ENCODE results near the gene SPON1. TPM values are rescaled to one million over a fixed set of nuclear protein-coding genes. Genes with fewer than 3 reads are reported as not detected.

SPON1 gene
- total RNA-seq, 1 donor from 2014 or later = 1.1 TPM

DNA sequence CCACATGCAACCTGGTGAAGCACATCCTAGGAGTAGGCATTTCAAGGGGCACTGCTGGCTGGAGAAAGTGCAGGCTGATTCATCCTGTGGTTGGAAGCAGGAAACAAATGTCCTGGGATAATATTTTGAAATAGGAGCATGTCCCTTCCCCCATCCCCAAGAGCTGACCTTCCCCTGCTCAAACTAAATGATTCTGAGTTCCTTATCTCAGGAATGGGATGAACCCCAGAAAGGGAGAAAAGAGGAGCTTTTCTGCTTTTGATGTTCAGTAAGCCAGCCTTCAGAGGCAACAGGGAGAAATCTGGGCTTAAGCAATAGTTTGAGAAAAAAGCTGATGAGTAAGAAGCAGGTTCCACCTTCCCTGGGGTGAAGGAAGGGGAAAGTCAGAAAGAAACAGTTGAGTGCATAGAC lies 19.5 kb upstream of the SPON1 start:
- intact Hi-C loops (cut with micrococcal nuclease) = no loop called here

DNA sequence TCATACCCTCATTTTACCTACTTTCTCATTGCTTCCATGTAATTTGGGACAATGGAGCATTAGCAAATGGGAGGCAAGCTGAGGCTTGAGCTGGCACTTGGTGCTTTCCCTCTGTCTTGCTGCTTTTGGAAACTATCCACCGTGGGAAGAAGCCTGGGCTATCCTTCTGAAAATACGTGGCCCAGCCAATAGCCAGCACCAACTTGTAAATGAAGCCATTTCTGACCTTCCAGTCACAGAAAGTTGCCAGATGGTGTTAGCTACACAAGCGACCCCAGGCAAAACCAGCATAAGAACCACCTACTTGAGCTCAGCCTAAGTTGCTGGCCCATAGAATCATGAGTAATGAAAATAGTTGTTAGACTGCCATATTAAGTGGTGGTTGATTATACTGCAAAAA lies 18.5 kb upstream of the SPON1 start:
- intact Hi-C loops (cut with micrococcal nuclease) = no loop called here

DNA sequence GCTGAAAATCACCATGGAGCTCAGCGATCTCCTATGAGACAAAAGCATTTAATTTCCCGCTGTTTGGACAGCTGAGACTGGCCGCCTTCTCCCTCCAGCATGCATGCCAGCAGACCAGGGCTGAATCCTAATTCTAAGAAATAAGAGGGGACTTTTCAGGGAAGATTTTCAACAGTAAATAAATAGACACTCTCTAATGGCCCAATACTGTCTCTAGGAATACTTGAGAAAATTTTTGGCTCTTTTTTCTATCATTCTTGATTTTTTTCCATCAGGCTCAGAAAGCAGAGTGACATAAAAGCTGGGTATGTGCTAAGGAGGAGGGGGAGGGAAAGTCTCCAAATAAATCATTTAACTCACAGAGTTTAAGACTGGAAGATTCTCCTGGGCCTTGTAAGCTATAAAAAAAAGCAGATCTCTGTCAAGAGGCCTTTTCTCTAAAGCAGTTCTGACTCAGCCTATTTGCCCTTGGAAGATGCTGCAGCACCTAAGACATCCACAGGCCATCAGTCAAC lies 17.6 kb upstream of the SPON1 start:
- intact Hi-C loops (cut with micrococcal nuclease) = no loop called here

DNA sequence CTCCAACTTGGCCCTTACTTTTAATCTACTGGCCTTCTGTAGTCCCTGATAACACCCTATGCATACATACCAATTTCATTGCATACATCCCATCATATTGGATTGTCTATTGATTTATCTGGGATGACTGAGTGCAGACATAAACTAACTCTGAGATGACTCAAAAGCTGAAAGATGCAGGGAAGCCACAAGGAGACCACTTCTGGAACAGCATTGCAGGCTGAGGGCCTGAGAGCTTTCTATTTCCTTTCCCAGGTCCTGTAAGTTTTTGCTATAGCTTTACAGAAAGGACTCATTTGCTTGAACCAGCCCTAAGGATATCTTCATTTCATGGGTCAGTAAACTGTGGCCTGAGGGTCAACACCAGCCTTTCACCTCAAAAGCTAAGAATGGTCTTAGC lies 15.1 kb upstream of the SPON1 start:
- intact Hi-C loops (cut with micrococcal nuclease) = no loop called here

DNA sequence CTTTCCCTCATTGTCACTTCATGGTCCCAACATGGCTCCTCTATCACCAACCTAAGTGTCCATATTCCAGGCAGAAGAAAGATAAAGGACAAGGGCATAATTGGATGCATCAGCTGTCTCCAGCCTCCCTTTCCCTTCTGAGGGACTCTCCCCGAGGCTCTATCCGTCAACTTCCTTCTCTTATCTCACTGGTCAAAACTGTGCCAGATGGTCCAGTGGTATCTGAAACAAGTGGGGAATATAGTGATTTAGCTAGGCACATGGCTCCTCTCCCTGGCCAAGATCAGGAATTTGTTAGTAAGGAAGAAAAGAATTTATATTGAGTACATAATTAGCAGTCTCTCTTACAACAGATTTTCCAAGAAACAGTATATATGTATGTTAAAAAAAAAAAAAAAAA lies 12.6 kb upstream of the SPON1 start:
- intact Hi-C loops (cut with micrococcal nuclease) = no loop called here

DNA sequence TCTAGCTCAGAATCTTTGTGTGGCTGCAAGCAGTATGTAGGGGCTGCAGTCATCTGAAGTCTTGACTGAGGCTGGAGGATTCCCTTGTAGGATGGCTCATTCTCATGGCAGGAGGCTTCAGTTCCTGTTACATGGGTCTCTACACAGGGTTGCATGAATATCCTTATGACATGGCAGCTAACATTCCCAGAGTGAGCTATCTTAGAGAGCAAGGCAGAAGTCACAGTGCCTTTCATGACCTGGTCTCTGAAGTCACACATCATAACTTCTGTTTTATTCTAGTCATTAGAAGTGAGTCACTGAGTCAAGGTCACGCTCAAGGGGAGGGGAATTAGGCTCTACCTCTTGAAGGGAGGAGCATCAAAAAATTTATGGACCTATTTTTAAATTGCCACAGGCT lies 10.3 kb upstream of the SPON1 start:
- intact Hi-C loops (cut with micrococcal nuclease) = no loop called here

DNA sequence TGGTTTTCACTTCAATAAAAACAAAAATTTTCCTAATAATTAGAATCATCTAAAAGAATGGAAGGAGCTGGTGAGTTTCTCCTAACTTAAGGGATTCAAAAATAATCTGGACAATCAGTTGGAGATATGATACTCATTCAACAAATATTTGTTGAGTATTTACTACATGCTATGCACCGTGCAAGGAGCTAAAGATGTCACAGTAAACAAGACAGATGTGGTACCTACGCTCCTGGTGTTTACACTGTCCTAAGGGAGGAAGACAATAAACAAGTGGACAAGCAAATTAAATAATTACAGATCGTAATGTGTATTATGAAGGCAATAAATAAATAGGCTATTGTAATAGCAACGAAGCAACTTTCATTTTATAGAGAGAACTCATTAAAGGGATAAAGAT lies 9.9 kb upstream of the SPON1 start:
- intact Hi-C loops (cut with micrococcal nuclease) = no loop called here

DNA sequence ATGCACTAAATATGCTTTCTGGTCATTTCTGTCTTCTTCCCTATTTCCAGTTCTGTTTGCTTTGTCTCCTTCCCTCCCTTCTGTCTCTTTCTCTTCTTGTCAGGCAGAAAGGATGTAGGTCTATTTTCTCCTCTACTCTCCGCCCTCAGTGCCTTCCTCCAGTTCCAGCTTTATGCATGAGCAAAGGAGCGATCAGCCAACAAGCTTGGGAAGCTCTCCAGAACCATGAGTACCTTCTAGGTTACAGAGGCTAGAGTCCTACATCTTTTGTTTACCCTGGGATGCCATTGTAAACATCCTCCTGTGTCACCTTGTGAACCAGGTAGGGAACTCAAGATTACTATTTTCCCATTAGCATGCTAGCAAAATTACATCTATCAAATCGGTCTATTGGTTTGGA lies 7.9 kb upstream of the SPON1 start:
- intact Hi-C loops (cut with micrococcal nuclease) = no loop called here

DNA sequence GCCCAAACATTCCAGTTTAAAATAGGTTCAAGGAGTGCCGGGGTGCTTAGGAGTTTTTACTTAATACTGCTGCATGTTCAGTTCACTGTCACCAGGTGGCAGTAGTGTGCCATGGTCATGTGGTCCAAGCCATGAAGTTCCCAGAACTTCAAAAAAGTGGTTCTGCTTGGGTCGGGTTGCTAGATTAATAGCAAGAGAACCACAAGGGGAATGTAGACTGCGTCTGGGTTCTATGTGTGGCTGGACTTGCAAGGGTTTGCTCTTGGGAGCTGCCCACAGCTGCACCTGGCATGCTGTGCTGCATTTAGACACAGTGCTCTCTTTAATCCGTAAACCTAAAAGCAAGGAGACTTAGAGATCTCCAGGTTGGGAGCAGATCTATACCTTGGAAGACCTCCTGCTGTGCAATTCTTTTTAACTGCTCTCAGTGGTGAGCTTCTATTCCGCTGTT lies 6.5 kb upstream of the SPON1 start:
- intact Hi-C loops (cut with micrococcal nuclease) = loop anchor here (1.0 kb wide), 3 partner anchors 180 to 293 kb away; no protein-coding TSS in a partner anchor

DNA sequence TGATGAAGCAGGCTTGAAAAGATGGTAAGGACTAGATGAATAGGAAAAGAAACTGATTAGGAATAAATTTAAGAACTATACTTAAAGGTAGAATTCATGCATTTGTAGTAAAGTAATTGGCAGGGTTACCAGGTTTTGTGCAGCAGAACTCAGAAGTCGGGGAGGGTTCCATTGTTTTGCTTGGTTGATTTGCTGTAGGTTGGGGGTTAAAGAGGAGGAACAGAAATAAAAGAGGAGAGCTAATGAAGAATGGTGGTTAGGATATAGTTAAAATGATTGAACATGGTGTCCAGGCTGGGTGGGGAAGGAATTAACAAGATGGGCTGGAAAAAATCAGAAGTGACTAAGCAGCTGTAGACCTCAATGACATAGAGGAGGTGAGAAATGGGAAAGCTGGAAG lies 5.5 kb upstream of the SPON1 start:
- intact Hi-C loops (cut with micrococcal nuclease) = loop anchor here (1.0 kb wide), 3 partner anchors 181 to 292 kb away; no protein-coding TSS in a partner anchor

DNA sequence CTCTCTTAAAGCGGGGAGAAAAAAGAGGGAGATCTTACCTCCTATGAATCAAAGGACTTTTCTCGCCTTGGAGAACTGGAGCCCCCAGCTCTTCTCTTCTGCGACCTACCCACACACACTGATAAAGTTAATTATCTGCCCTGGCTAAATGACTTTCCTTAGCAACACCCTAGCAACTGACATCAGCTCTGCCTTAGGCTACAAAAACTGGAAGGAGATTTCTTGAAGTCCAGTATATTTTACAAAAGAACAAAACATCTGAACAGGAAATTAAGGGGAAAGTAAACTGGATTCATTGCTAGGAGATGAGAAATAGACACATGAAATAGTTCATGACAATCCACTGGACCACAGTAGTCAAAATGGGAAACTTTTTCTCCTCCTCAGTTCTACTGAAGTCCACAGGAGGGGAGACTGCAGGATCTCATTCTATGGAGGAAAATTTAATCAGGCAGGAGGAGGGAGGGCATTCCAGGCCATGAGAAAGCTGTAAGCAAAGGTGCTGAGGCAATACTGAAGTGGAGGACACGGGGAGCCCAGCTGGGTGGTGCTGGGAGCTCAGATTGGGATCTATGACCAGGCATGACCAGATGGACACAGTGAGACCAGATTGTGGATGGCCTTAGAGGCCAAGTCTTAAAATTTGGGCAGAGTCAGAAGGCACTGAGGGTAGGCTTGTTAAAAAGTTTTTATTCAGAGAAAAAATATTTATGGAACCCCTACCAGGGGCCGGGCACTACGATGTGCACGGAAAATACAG lies 3.7 kb upstream of the SPON1 start:
- intact Hi-C loops (cut with micrococcal nuclease) = no loop called here

DNA sequence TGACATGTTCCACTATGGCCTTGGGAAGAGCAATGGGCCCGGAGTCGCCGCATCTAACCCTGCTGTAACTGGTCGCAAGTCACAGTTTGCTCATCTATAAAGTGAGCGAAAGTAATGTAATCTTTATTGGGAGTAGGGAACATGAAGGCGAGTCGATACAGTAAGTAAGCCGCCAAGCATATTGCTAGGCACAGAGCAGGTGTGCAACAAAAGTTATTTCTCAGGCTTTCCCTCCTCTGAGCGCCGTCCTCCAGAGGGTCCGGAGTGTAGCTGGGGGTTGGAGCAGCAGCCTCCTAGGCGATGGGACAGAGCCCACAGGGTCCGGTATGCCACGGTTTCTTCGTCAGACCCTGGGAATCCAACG lies 343 bp upstream of the SPON1 start:
- intact Hi-C loops (cut with micrococcal nuclease) = no loop called here

DNA sequence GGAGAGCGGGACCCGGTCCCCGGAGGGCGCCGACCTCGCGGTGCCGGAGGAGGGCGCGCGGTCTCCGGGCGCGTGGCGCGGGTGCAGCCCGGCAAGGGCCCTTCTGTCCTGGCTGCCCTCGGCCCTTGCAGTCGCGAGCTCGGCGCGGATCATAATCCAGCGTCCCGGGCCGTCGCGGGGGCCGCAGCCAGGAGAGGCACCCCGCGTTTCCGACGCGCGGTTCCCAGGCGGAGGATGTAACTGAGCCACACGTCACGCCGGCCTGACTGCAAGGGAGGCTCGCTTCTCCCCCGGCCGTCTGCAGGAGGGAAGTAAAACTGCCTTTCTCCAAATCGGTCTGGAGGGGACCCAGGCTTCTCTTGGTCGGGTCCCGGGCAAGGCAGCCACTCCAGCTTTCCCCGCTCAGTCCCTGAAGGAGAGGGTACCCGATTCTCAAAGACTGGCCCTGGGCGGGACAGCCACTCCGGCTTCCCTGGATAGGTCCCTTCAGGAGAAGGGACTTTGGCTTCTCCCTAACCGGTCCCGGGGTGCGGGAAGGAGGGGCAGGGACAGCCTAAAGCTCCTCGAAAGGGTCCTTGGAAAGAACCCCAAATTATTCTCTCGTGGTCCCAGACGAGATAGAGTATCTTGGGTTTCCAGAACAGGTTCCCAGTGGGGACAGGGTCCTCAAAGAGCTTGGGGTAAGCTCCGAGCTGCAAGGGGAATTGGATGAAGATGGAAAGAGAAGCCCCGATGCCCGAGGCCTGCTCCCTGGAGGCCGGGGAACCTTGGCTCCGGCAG lies 836 bp downstream of the SPON1 start:
- intact Hi-C loops (cut with micrococcal nuclease) = no loop called here

DNA sequence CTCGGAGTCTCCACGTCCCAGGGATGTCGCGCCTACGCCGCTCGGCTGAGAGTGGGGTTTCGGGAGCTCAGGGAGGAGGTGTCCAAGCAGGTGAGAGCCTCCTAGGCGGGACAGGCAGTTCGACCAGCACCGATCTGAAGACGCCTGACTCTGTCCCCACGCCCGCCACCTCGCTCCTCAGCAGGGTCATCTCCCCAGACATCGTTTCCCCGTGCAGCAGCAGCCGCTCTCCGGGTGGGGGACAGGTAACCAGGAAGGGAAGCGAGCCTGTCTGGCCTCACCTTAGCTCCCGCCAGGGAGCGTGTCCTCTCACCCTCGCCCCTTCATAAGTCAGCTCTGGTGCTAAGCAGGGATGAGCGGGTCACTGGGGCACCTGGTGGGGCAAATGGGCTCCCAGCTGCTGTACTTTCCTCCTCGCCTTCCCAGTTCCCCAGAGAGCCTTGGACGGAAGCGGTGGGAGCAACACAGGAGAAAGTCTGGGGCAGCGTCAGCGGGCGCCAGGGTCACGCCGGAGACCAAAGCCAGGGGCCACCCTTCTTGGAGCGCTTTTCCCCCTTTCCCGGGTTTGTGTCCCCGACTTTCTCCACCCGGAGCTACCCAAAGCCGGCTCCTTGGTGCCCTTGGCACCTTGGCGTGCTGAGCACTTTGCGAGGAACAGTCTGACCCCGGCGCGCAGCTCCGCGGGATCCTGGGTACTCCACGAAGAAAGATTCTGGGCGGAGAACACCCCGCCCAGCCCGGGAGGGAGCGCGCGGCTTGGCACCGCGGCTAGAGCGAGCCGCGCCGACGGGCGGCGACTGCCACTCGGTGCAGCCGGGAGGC lies 1.6 kb downstream of the SPON1 start:
- intact Hi-C loops (cut with micrococcal nuclease) = no loop called here

DNA sequence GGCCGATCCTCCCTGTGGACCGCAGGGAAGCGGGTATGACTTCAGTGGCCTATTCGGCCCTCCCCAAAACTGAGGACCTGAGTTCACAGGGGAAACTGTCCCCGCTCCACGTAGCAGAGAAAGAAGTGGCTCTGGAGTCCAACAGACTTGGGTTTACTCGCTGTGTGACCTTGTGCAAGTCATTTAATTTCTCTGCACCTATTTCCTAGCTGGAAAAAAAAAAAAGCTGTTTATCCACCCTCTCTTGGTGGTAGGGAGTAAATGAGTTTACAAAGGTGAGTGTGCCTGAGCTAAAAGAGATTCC lies 2.2 kb downstream of the SPON1 start:
- intact Hi-C loops (cut with micrococcal nuclease) = no loop called here

DNA sequence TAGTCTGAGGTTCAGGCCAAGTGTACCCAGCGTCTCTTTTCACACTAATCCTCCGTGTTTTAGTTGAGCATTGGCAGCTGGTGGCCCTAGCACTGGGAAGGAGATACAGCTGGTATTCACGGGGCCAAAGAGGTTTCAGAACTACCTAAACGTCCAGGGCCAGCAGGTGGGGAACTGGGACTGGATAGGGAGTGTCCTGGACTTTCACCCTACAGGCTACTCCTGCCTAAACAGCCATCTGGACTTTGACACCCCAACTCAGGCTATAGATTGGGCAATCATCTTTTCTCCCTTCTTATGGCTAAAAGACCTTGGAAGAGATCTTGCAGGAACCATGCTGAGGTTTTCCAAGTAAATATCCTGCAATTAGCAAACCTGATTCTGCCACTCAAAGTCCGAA lies 2.8 kb downstream of the SPON1 start:
- intact Hi-C loops (cut with micrococcal nuclease) = no loop called here

DNA sequence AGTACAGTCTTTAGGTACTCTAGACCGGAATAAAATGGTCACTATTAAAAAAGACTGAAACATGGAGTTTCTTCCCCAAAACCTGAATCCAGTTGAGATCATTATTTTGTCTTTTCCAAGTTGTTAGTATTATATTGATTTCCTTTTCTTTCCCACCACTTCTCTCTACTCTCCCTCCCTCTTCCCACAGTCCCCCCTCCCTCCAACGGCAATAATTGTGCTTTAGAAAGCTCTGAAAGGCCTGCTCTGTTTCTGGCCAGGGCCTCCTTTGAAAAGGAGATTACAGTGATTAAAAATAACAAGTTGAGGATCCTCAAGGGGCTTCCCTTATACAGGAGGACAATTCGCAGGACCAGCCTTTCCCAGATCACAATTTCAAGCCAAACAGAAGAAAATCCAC lies 3.5 kb downstream of the SPON1 start:
- intact Hi-C loops (cut with micrococcal nuclease) = no loop called here

DNA sequence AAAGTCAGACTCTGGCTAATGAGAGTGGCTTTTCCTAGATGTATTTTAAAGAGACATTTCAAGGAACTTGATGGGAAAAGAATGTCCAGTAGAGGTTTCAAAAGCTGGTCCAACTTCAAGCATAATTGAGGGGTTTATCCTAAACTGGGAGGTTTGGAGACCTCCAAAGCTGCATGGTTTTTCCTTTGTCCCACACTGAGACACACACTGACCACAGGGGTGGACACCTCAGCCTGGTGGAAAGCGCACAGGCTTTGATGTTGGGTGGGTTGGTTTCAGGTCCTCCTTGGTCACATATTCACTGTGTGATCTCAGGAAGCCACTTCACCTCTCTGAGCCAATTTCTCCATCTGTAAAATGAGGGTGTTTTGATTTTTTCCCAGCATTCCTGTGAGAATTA lies 4.0 kb downstream of the SPON1 start:
- intact Hi-C loops (cut with micrococcal nuclease) = no loop called here

DNA sequence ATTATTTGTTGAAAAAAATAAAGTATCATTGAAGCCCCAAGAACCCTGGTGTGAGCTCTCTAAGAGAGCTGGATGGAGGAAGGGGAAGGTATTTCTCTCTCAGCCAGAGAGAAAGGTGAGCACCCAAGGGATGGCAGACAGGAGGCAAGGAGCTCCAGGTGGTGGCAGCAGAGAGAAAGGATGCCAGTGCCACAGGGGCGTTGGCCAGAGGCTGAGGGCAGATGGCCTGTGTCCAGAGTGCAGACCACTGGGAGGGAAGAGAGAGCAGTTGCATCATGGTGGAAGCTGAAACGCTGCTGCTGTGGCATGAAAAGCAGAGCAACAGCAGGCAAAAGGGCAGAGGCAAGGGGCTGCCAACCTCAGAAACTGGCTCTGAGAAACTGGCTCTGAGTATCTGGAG lies 8.5 kb downstream of the SPON1 start:
- intact Hi-C loops (cut with micrococcal nuclease) = no loop called here

DNA sequence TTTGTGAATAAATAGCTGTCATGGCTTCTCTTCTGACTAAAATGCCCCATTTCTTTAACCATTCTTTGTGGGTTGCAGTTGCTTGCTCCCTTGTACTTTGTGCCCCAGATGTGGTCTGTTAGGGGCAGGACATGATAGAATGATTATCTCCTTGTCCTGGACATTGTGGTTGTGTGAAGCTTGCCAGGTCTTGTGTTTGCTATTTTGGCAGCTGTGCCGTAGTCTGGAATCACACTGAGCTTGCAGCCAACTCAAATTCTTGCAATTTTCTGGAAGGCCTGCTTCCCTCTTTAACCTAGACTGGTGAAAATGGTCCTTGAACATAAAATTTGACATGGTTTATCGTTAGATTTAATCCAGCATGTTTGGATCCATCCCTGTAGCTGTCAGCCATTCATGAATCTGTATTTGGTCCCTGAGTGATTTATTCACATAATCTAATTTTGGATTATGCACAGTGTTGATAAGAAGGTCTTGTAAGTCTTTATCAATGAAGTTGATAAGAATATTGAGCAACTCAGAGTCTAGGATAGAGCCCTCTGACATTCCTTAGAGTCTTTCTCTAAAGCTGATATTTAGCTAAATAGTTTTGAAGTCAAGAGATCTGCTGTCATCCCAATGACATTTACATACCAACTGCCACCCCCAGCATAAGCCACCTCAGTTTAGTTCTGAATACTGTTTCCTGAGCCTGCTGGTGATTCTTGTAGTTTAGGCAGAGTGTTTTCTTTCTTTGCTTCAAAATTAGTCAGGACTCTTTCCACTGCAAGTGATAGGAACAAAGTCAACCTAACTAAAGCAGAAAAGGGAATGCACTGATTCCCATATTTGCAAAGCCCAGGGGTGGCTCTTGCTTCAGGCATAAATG lies 9.8 kb downstream of the SPON1 start:
- intact Hi-C loops (cut with micrococcal nuclease) = no loop called here

DNA sequence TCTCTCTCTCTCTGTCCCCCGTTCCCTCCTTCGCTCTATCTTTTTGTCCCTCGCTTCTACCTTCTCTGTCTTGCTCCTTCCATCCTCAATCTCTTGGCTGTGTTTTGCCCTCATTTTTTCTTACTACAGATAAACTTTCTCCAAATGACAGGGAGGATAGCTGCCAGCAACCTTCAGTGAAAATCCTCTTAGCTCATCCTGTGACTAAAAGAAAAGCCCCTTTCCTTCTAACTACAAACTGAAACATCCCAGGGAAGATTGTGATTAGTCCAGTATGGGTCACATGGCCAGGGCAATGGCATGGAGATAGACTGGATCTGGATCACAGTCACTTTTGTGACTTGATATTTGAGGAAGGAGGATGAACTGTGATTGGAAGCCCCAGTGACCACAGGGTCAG lies 10.4 kb downstream of the SPON1 start:
- intact Hi-C loops (cut with micrococcal nuclease) = no loop called here
